CD4-positive, alpha-beta T cell treated with Interleukin-4 for 4 hours (primary cell): ENCODE measurements around the gene CLRN2.
A peak's percentile ranks its signal among the peaks of the same experiment; 100 is the strongest.
"Not testable (repeated sequence)": the region's sequence is repeated elsewhere in the genome, so short reads cannot be mapped to it uniquely, and the experiment has no call there.

Experiments
- DNase-seq: peaks from one replicate; pipeline ENCODE4 v3.0.0-alpha.2; 2020

Gene CLRN2

DNA sequence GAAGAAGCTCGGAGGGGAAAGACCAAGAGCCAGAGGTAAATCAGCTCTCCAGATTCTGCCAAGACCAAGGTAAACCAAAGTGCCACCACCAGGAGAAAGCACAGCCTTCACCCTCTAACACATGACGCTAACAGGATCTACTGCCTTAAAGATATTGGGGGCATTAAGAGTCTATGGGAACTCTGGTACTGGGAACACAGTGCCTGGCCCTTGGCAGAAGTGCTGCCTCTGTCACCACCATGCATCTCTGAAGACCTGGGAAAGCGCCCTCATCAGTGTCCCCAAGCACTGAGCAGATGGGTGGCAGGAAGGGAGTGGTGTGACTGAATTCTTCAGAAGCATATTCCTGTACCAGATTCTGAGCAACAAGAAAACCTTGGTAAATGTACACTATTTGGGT, 4.4 kb upstream of the CLRN2 start:
- no peak for DNase-seq

DNA sequence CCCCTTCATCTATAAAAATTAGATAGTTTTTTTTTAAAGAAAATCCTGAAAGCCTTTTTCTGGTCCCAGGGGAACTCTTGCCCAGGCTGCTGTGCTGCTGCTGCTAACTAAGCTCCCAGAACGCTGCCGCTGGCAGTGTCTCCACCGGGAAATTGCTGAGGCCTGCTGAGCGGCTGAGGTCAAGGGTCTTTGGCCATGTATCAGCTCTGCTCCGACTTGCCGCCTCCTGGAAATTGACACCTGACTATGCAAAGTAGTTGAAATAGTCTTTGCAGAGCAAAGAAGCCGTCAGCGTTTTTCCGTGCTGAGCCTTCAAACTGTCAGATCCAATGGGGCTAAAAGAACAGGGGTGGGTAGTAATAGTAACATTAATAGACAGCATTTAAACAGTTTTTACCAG, 3.9 kb upstream of the CLRN2 start:
- no peak for DNase-seq

DNA sequence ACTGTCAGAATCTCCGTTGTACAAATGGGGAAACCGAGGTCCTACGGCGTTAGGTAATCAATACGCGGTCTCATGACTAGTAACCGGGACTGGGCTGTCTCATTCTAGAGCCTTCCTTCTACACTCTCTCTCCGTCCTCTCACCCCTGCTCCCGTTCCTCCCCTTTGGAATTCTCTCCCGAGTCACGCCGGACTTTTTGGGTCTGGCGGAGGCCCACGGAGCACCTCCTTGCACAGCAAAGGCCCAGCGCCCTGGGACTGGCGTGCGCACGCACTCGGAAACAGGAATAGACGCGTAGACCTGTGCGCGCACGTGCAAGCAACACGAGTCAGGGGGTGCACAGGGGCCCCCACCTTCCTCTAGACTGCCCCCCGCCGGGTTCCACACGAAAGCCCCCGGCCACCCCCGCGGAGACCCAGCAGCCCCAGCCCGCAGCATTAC, 3.4 kb upstream of the CLRN2 start:
- peak; percentile 26 for DNase-seq

DNA sequence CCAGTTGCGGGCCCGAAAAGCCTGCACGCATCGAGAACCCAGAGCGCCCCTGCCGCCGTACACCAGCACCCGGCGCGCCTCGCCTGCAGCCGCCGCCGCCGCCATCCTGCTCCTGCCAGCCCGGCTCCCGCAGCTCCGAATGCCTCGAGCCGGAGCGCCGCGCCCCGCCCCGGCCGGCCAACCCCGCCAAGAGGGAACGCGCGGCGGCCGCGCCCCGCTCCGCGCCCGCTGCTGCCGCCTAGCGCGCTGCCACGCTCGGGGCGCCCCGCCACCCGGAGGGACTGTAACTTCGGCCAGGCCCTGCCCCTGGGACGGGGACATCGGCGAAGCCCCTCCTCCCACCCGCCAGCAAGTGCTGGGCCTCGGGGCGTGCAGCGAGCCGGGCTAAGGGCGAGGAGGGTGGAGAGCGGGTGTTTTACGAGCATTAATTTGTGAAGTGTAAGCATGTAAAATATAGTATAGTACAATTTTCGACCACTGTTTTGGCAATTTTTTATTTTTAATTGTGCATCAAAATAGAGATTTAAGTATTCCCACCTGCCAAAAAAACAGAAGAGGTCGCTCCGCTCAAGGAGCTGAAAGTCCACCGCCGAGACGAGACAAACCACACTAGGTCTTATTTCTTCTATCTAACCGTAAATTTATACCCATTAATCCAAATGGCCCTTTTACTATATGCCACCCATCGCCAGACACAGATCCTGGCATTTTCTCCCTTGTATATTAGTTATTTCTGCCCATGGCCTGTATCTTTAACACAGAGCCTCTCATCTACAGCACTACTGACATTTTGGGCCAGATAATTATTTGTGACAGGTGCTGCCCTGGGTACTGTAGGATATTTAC, 2.8 kb upstream of the CLRN2 start, which contains the start of gene QDPR:
TSS of gene QDPR (minus strand) at position 141 of the 846 bp plus-strand sequence. CDS start at position 105, 36 bp downstream.
- DNase-seq = peak; percentile 58

DNA sequence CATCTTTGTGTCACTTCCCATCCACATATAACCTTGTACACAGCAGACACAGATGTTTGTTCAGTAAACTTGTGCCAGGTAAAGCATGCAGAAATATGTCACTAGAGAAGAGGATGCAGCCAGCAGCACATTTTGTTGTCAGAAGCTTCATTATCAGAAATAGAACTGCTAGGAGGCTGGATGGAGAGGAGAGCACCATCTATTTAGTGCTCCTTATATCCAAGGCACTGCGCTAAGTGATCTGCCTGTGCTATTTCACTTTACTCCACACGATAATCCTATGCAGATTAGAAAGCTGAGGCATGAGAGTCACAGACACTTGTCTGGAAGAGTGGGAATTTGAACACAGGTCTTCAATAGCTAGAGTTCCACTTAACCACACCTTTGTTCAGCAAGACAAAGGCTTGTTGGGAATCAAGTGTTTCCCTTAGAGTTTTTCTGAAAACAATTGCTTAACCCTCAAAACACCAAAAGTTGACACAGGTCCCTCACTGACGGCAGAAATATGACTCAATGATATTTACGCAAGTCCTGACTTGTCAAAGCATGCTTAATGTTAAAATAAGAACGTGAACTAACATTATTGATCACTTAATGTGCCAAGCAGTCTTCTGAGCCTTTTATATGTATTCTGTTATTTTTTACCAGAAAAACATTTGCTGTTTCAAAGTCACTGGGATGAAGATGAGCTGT, 1.8 kb upstream of the CLRN2 start:
- no peak for DNase-seq

DNA sequence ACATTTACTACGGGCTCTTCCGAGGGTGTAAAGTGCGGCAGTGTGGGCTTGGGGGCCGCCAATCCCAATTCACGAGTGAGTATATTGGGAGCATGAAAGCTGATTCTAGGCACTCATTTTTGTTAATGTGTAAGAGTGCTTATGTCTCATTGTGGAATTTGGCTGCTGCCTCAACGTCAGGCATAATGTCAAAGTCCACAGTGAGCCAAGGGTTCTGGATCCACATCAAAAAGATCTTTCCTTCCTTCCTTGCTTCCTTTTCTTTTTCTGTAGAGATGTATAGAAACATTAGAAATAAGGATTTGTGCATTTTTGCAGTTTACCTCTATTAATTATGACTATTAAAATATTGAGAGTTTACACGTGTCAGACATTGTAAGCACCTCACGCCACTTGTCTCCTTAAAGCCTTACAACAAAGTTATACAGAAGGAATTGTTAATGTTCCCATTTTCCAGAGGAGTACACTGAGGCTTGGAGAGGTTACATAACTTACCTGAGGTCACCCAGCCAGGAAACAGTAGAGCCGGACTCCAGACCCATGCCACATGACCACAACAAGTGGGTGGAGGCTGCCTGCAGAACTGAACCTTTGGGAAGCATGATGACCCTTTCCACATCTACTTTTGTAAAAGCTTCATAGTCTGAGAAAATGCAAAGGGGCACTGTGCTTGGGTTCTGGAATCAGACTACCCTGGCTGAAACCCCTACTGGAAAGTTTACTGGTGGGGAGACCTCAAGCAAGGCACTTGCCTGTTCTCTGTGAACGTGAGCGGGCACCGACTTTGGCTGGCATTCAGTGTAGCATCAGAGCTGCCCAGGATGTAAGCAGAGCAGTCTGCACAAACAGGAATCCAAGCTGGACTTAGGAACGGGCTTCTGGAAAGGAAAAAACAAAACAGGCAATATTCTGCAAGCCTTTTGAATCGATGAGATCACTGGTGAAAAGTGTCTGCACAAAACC, 761 bp downstream of the CLRN2 start:
- DNase-seq = no peak

DNA sequence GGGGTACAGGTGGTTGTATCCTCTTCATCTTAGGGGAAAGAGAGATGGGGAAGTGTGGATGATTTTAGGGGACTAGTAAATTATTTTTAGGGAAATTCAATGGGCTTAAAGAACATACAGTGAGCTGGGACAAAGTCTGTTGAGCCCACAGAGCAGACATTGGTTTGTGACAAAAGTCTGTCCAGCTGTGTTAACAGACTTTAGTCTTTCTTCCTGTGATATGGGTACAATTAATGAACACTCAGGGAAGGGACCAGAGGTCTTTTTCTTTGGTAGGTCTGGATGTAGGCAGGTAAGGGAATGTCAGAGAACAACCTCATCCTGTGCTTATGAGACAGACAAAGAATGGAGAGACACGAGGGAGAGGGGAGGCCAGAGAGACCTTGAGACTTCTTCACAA, 2.0 kb downstream of the CLRN2 start:
- DNase-seq = no peak

DNA sequence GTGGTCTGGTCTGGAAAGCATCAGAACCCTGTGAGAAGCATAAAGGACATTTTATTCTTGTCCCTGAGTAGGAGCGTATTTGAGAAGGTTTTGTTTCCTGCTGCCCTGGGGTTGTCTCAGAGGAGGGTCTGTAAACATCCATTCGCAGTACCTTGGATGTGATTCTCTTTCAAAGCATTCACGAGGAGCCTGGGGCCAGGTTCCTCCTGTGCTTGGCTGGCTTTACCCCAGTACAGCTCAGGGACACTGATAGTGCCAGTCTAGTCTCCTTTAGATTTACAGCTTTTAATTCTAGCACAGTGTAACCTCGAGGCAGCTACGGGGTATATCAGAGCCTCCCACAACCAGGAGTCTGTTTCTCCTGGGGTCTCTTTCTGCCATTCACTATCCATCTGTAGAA, 2.7 kb downstream of the CLRN2 start:
- DNase-seq = no peak

DNA sequence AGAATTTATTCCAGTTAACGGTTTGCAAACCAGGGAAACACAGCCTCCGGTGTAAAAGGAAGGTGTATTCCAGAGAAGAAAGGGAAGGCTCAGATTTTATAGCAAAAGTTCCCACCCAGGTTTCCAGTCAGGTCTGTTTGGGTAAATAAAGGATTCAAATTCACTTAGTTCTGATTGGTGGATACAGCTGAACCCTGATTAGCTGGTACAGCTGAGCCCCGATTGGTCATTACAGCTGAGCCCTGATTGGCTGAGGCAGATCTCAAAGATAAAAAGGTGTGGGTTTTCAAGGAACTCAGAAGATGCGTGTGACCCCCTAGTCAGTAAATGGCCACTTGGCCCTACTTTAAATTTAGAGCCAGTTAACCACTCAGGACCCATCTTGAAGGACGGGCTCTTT, 6.6 kb downstream of the CLRN2 start:
- no peak for DNase-seq

DNA sequence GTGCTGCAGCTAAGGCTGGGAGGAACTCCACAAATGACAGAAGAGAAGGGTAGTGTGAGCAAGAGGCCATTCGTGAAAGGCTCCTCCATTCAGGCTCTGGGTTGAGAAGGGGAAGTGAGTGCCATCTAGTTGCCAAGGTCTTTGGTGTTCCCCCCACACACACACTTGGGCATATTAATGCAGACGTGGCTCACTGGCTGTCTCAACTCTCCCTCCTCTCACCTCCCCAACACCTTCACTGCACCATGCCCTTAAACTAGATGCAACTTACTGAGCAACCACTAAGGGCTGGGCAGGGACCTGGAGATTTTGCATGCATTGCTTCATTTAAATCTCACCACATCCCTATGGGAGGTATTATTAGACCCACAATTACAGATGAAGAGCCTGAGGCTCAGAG, 8.7 kb downstream of the CLRN2 start:
- DNase-seq = no peak

DNA sequence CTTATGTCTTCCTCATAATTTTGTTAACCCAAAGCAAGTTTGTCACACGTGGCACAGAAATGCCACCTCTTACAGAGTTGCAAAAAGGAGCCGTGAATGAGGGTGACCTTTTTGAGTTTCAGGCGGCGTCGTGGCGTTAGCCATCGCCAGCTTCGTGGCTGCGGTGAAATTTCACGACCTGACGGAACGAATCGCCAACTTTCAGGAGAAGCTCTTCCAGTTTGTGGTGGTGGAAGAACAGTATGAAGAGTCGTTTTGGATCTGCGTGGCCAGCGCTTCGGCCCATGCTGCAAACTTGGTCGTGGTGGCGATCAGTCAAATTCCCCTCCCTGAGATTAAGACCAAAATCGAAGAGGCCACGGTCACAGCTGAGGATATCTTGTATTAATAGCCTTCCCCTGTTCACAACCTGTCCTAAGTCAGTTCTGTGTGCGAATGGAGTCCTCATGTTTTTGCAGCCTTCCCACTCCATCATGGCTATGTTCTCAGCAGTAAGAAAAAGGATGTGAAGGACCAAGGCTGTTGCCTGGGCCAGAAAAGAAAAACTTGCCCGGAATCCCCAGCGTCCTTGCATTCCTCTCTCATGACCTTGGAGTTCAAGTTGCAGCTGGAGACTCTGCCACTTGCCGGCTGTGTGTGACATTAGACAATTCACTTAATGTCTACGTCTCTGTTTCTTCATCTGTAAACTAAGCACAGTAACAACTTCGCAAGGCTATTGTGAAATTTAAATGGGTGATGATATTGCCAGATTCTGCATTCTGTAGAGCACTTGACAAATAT, 11.9 kb downstream of the CLRN2 start:
- no peak for DNase-seq

DNA sequence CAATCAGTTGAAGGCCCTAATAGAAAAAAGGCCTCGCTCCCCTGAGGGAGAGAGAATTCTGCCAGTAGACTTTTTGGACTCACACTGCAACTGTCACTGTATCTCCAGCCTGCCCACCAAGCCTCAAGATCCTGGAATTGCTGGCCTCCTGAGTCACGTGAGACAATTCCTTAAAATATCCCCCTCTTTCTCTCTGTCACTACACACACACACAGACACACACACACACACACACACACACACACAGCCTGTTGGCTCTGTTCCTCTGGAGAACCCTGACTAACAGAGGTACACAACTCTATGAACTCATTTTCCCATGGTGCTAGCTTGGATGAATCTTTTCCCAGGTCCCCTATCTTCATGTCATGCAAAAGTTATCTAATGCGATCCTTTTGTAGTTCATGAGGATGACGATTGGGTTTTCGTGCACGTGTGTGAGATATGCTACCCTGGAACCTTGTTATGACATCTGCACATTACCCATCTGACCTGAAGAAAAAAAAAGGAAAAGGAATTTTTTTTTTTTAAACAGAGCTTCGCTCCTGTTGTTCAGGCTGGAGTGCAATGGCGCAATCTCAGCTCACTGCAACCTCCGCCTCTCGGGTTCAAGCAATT, 13.7 kb downstream of the CLRN2 start:
- DNase-seq = no peak

DNA sequence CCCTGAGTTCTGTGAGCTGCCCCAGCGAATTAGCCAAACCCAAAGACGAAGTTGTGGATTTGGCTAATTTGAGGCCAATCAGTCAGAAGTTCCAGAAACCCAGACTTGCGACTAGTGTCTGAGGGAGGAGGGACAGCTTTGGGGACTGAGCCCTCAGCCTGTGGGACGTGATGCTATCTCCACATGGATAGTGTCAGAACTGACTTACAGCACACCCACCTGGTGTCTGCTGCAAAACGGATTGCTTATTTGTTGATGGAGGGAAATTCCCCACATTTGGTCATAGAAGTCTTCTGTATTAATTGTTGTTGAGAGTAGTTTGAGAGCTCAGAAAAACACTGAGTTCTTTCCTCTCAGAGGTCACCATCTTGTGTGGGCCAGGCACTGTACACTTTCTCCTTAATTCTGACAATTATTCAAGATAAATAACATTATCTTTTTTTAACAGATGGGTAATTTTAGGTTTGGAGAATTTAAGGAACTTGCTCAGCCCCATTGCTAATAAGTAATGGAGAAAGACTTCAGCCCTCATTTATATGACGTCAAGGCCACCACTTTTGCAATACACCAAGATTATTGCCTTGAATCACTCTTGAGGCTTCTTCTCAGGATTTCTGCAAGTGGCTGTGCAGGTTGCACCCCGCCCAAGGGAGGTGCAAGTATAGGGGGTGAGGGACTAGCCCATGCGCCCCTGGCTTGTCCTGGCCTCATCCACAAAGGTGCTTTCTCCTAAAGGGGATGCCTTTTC, 16.7 kb downstream of the CLRN2 start:
- DNase-seq = no peak

DNA sequence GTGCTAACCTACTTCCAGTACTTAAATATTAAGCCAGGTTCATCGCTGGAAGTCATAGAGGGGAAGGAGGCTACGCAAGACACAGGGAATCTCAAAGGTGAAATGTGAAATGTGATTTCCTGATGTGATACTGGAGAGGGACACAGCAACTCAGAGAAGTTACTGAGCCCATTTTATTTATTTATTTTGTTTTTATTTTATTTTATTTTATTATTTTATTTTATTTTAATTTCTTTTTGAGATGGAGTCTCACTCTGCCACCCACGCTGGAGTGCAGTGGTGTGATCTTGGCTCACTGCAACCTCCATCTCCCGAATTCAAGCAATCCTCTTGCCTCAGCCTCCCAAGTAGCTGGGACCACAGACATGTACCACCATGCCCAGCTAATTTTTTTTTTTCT, 19.7 kb downstream of the CLRN2 start:
- DNase-seq = no peak

DNA sequence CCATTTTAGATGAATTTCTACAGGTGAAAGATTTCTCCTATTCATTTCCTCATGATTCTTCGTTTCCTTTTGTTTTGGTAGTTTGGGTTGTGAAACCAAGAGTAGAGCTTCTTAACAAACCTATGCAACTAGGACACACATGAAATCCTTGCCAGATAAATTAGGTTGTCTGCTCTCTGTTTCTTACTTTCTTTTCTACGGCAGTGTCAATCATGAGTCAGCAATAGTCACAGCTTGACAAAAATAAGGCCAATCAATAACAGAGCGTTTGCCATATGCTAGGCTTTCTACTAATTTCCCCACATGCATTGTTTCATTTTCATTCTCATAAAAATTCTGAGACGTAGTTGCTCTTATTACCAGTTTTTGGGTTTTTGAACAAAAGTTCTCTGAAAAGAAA, 20.3 kb downstream of the CLRN2 start:
- DNase-seq = no peak

DNA sequence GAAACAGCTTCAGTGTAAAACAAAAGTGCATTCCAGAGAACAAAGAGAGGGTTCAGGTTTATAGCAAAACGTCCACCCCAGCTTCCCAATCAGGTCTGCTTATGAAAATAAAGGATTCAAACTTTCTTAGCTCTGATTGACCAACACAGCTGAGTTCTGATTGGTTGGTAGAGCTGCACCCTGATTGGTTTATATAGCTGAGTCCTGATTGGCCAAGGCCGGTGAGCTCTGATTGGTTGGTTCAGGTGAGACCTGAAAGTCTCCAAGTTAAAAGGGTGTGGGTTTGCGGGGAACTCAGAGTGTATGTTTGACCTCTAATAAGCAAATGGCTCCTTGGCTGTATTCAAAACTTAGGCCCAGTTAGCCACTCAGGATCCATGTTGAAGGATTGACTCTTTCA, 20.9 kb downstream of the CLRN2 start:
- no peak for DNase-seq

DNA sequence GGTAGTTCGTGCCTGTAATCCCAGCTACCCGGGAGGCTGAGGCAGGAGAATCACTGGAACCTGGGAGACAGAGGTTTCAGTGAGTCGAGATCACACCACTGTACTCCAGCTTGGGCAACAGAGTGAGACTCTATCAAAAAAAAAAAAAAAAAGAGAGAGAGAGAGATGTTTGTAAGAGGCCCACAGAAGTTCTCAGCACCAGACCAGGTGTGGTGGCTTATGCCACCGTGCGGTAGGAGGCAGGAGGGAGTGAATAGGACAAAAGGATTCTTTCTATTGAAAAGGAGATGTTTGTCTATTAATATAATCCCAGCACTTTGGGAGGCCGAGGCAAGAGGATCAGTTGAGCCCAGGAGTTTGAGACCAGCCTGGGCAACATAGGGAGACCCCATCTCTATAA, 22.1 kb downstream of the CLRN2 start:
- DNase-seq = not testable (repeated sequence)

DNA sequence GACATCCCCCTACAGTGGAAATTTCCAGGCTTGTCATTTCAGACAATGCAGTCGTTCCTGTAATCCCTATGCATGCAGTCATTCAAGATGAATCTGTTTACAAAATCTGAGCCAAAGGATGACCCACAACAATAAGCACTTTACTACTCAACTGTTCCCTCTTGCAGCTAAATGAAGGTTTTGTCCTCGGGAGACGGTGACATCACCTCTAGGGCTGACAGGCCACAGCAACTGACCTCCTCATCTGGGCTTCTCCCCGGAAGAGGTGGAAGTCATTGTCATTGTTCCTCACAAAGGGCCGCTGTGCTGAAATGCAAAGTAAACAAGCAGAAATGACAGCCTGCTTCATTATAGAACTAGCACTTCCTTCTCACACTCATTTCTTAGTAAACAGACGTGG, 29.2 kb downstream of the CLRN2 start:
- no peak for DNase-seq

DNA sequence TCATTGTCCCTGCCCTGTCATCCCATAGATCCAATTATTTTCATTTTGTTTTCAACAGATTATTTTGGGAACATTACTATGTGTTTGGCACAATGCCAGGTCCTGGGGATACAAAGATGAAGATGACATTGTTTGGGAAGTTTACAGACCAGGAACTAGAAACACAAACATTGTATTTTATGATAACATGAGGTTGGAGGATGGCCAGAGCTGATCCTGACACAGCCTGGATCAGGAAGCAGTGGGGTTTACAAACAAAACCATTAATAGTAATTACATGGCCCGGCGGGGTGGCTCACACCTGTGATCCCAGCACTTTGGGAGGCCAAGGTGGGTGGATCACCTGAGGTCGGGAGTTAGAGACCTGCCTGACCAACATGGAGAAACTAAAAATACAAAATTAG, 29.9 kb downstream of the CLRN2 start:
- no peak for DNase-seq

DNA sequence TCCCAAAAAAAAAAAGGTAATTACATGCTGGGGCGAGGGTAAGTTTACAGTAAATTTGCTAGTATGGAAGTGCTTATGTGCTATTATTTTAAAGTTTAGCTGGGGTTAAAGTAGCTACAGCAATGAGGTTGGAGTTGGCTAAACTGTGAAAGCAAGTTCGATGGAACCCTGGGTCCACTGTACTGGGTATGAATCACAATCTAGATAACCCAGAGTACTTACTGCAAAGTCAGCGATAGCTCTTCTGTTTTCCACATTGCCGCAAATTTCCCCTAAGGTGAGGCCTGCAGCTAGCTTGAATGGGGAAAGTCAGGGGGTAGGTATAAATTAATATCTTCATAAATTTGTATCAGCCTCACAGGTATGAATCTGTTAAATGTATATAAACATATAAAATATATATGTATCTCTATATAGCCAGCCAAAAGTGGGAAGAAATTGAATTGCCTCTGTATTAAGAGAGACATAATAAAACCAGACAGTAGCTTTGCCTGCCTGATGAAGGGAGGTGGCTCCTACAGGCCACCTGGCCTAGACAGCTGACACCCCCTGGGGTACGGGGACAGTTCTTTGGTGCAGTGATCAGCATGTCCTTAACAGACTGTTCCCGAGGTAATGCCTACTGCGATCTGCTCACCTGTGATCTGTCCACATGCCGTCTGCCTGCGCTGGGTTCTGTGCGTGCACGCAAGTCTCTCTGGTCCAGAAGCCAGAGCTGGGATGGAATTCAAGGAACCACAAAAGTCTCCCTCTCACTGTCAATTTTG, 30.6 kb downstream of the CLRN2 start:
- no peak for DNase-seq
